WTC11 (cell line): ENCODE data around the gene MAP1LC3A. TPM values are rescaled to one million over a fixed set of nuclear protein-coding genes. Genes with fewer than 3 reads are reported as not detected.

Experiments
- ATAC-seq: fragments of 200-7000 bp; cut with Tn5 transposase; 2 replicates; pipeline ENCODE4 v1.10.0; 2021; ENCODE audit warnings: mild to moderate bottlenecking, moderate library complexity
- CTCF ChIA-PET: fragments of 300-600 bp; sonication (Branson Sonifier 250); formaldehyde crosslinking; loops from one replicate; lab custom pipeline; 2021; ENCODE audit warnings: antibody characterized with exemption; lab: Charles Lee
- POLR2A ChIA-PET: fragments of 350-600 bp; sonication (Branson Sonifier 250); formaldehyde crosslinking; loops from one replicate; lab custom pipeline; 2021; ENCODE audit warnings: antibody characterized with exemption; lab: Charles Lee
- DNase-seq: peaks from one replicate; pipeline ENCODE4 v3.0.0; 2021; ENCODE audit warnings: low spot score
- H3K27ac Mint-ChIP-seq: 2 replicates; pipeline ENCODE4 v1.8.0; 2021; ENCODE audit warnings: mixed read lengths
- H3K27me3 Mint-ChIP-seq: 2 replicates; pipeline ENCODE4 v1.8.0; 2021; ENCODE audit warnings: low read depth, mild to moderate bottlenecking, moderate library complexity, mixed read lengths
- H3K36me3 Mint-ChIP-seq: 2 replicates; pipeline ENCODE4 v1.8.0; 2021; ENCODE audit warnings: mixed read lengths
- H3K4me1 Mint-ChIP-seq: 2 replicates; pipeline ENCODE4 v1.8.0; 2022; ENCODE audit warnings: mixed read lengths
- H3K4me3 Mint-ChIP-seq: 2 replicates; pipeline ENCODE4 v1.8.0; 2021; ENCODE audit warnings: mild to moderate bottlenecking, moderate library complexity, mixed read lengths
- H3K9me3 Mint-ChIP-seq: 2 replicates; pipeline ENCODE4 v1.8.0; 2021; ENCODE audit warnings: mixed read lengths
- CBFB ChIP-seq: sonication (generic); formaldehyde crosslinking; IDR thresholded peaks from 2 replicates; pipeline ENCODE4 v1.8.1; 2022; ENCODE audit warnings: mild to moderate bottlenecking, low read depth, missing genetic modification reagents
- EMX1 ChIP-seq: fragments of 250-450 bp; sonication (Bioruptor Pico); IDR thresholded peaks from 2 replicates; pipeline ENCODE4 v1.8.0; 2021; ENCODE audit warnings: mild to moderate bottlenecking
- ETV6 ChIP-seq: sonication (generic); formaldehyde crosslinking; IDR thresholded peaks from 2 replicates; pipeline ENCODE4 v1.8.1; 2022; ENCODE audit warnings: mild to moderate bottlenecking, missing genetic modification reagents
- FOXK1 ChIP-seq: sonication (generic); formaldehyde crosslinking; IDR thresholded peaks from 2 replicates; pipeline ENCODE4 v1.8.0; 2022; ENCODE audit warnings: mild to moderate bottlenecking, moderate library complexity, missing genetic modification reagents
- FOXP1 ChIP-seq: sonication (generic); formaldehyde crosslinking; IDR thresholded peaks from 2 replicates; pipeline ENCODE4 v1.8.0; 2022; ENCODE audit warnings: missing genetic modification reagents, mild to moderate bottlenecking, moderate library complexity, borderline replicate concordance
- GABPB1 ChIP-seq: sonication (generic); formaldehyde crosslinking; IDR thresholded peaks from 2 replicates; pipeline ENCODE4 v1.8.1; 2023; ENCODE audit warnings: mild to moderate bottlenecking, missing genetic modification reagents
- GTF2I ChIP-seq: fragments of 250-450 bp; sonication (Bioruptor Pico); conservative IDR thresholded peaks from 2 replicates; pipeline ENCODE4 v1.4.0; 2021; ENCODE audit warnings: mild to moderate bottlenecking
- HMGA2 ChIP-seq: fragments of 250-450 bp; sonication (Bioruptor Pico); IDR thresholded peaks from 2 replicates; pipeline ENCODE4 v1.4.0; 2021; ENCODE audit warnings: mild to moderate bottlenecking, moderate library complexity
- MXD4 ChIP-seq: fragments of 250-450 bp; sonication (Bioruptor Pico); IDR thresholded peaks from 2 replicates; pipeline ENCODE4 v1.8.0; 2021; ENCODE audit warnings: mild to moderate bottlenecking, moderate library complexity, borderline replicate concordance
- MYBL2 ChIP-seq: sonication (generic); formaldehyde crosslinking; IDR thresholded peaks from 2 replicates; pipeline ENCODE4 v1.8.1; 2023; ENCODE audit warnings: mild to moderate bottlenecking, moderate library complexity, missing genetic modification reagents
- NFE2L1 ChIP-seq: sonication (generic); formaldehyde crosslinking; IDR thresholded peaks from 2 replicates; pipeline ENCODE4 v1.8.1; 2023; ENCODE audit warnings: missing genetic modification reagents
- NR1H2 ChIP-seq: sonication (generic); formaldehyde crosslinking; IDR thresholded peaks from 2 replicates; pipeline ENCODE4 v1.9.0; 2021; ENCODE audit warnings: mild to moderate bottlenecking, moderate library complexity, missing genetic modification reagents
- TEAD1 ChIP-seq: sonication (generic); formaldehyde crosslinking; IDR thresholded peaks from 2 replicates; pipeline ENCODE4 v1.8.0; 2022; ENCODE audit warnings: mild to moderate bottlenecking, missing genetic modification reagents
- TP53 ChIP-seq: sonication (generic); formaldehyde crosslinking; IDR thresholded peaks from 2 replicates; pipeline ENCODE4 v1.8.1; 2023; ENCODE audit warnings: mild to moderate bottlenecking, missing genetic modification reagents
- ZNF138 ChIP-seq: sonication (generic); formaldehyde crosslinking; conservative IDR thresholded peaks from 2 replicates; pipeline ENCODE4 v1.8.1; 2022; ENCODE audit warnings: mild to moderate bottlenecking, moderate library complexity, missing genetic modification reagents
- ZNF671 ChIP-seq: fragments of 250-450 bp; sonication (Bioruptor Pico); IDR thresholded peaks from 2 replicates; pipeline ENCODE4 v1.8.0; 2021; ENCODE audit warnings: mild to moderate bottlenecking
- total RNA-seq: library from RNA; stranded (reverse); gene quantifications from 3 replicates; pipeline ENCODE4 v1.2.3, GENCODE V29; 2021
- TF ChIP-seq, protein P1 (sequence below): fragments of 250-450 bp; sonication (Bioruptor Pico); IDR thresholded peaks from 2 replicates; pipeline ENCODE4 v1.9.0; 2021; ENCODE audit warnings: moderate library complexity, mild to moderate bottlenecking, inconsistent platforms, borderline replicate concordance
- TF ChIP-seq, protein P2 (sequence below): sonication (generic); formaldehyde crosslinking; IDR thresholded peaks from 2 replicates; pipeline ENCODE4 v1.8.1; 2023; ENCODE audit warnings: mild to moderate bottlenecking, missing genetic modification reagents, moderate library complexity
- TF ChIP-seq, protein P3 (sequence below): sonication (generic); formaldehyde crosslinking; IDR thresholded peaks from 2 replicates; pipeline ENCODE4 v1.8.1; 2022; ENCODE audit warnings: mild to moderate bottlenecking, moderate library complexity, missing genetic modification reagents
- TF ChIP-seq, protein P4 (sequence below): fragments of 250-450 bp; sonication (Bioruptor Pico); IDR thresholded peaks from 2 replicates; pipeline ENCODE4 v1.9.0; 2021; ENCODE audit warnings: mild to moderate bottlenecking
- TF ChIP-seq, protein P5 (sequence below): fragments of 250-450 bp; sonication (Bioruptor Pico); IDR thresholded peaks from 2 replicates; pipeline ENCODE4 v1.9.0; 2021; ENCODE audit warnings: mild to moderate bottlenecking, borderline replicate concordance
- TF ChIP-seq, protein P6 (sequence below): sonication (generic); formaldehyde crosslinking; IDR thresholded peaks from 2 replicates; pipeline ENCODE4 v1.8.0; 2022; ENCODE audit warnings: mild to moderate bottlenecking, missing genetic modification reagents
- TF ChIP-seq, protein P7 (sequence below): sonication (generic); formaldehyde crosslinking; IDR thresholded peaks from 2 replicates; pipeline ENCODE4 v1.8.1; 2023; ENCODE audit warnings: mild to moderate bottlenecking, missing genetic modification reagents

The MAP1LC3A gene
- total RNA-seq, 1 experiment from 2014 or later: 7.5 TPM

DNA sequence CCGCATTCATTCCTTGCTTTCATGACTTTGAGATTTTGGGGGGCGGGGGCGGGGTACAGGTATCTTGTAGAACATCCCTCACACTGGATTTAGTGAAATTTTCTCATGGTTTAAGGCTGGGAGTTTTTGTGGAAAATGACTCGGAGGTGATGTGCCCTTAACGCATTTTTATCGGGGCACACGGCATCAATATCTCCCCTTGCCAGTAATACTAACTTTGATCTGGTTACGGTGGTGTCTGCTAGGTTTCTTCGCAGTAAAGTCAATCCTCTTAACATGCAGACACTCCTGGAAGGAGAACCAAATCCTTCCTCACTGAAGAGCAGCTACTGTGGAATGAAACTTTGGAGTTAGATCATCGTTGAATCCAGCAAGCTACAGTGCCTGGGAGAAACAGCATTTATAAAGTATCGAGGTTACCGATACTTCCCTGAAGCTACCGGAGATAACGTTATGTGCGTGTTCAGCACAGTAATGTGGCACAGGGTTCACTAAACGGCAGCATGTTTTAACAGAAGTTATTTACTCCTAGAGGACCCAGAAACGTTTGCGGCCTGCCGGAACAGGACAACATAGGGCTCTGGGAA lies 43.5 kb upstream of the MAP1LC3A start:
- peak overlapping the region; percentile 98 for H3K27ac Mint-ChIP-seq
- TF ChIP-seq GABPB1 (CRISPR knock-in tag): peak; percentile 4; the same call in 1 of the 2 replicates
- TF ChIP-seq, protein P1, sequence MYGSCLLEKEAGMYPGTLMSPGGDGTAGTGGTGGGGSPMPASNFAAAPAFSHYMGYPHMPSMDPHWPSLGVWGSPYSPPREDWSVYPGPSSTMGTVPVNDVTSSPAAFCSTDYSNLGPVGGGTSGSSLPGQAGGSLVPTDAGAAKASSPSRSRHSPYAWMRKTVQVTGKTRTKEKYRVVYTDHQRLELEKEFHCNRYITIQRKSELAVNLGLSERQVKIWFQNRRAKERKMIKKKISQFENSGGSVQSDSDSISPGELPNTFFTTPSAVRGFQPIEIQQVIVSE (CRISPR knock-in tag): no peak
- H3K9me3 Mint-ChIP-seq: no peaks in the 10 kb centered on the region
- ATAC-seq (no peak), DNase-seq (no peak)
- H3K27me3 Mint-ChIP-seq: no peaks in the 10 kb centered on the region
- CTCF ChIA-PET: interaction anchor here (1.0 to 4.2 kb wide), 6 partner anchors 22 to 324 kb away, joined by 3 to 60 read pairs (median 6); partner anchors contain the start of gene ITCH
- peak overlapping the region; percentile 97 for H3K4me3 Mint-ChIP-seq
- H3K36me3 Mint-ChIP-seq: no peaks in the 10 kb centered on the region
- POLR2A ChIA-PET: interaction anchor here (1.0 to 1.4 kb wide), 4 partner anchors 9 to 152 kb away, joined by 3 to 12 read pairs (median 4); partner anchors contain the start of gene ITCH
- peaks cover 20% of the 10 kb centered on the region for H3K4me1 Mint-ChIP-seq

DNA sequence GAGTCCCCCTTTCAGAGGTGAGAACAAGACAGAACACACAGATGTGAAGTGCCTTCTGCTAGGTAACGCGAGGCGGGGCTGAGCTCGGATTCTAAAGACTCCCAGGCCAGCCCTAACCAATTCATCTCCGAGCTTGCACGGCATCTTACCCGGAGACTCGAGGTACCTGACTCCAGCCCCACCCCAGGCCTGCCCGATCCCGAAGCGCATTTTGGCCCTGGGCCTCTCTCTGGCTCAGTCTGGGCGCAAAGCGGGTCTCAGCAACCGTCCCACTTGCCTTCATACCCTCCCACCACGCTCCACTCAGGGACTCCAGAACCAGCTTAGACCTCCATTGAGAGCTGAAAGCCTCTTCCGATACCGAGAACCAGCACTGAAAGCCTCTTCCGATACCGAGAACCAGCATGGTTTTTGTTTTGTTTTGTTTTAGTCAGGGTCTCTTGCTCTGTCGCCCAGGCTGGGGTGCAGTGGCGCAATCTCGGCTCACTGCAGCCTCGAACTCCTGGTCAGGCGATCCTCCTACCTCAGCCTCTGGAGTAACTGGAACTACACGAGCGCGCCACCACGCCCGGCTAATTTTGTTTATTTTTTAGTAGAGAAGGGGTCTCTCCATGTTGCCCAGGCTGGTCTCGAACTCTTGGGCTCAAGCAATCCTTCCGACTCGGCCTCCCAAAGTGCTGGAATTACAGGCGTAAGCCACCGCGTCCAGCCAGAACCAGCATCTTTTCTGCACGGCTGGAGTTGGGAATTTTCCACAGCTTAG lies 42.9 kb upstream of the MAP1LC3A start:
- peak overlapping the region; percentile 97 for H3K4me3 Mint-ChIP-seq
- peak overlapping the region; percentile 98 for H3K27ac Mint-ChIP-seq
- ChIA-PET POLR2A (interaction anchor here (0.7 to 1.4 kb wide), 7 partner anchors 10 to 213 kb away, joined by 3 to 12 read pairs (median 4); partner anchors contain the start of genes AHCY and ITCH), CTCF (interaction anchor here (0.6 to 4.2 kb wide), 10 partner anchors 9 to 325 kb away, joined by 3 to 60 read pairs (median 6); partner anchors contain the start of gene ITCH)
- no peaks in the 10 kb centered on the region for H3K36me3 Mint-ChIP-seq
- no peaks in the 10 kb centered on the region for H3K27me3 Mint-ChIP-seq
- H3K9me3 Mint-ChIP-seq: no peaks in the 10 kb centered on the region
- H3K4me1 Mint-ChIP-seq: peaks cover 20% of the 10 kb centered on the region
- DNase-seq (peak; percentile 85), ATAC-seq (peak; percentile 78)
- TF ChIP-seq MYBL2 (CRISPR knock-in tag): 0 out of 2 replicates have a peak, but pooled peaks have one; percentile 36
- 0 out of 2 replicates have a peak, but pooled peaks have one; percentile 8 for TF ChIP-seq FOXK1 (CRISPR knock-in tag)
- TF ChIP-seq, protein P2, sequence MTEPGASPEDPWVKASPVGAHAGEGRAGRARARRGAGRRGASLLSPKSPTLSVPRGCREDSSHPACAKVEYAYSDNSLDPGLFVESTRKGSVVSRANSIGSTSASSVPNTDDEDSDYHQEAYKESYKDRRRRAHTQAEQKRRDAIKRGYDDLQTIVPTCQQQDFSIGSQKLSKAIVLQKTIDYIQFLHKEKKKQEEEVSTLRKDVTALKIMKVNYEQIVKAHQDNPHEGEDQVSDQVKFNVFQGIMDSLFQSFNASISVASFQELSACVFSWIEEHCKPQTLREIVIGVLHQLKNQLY (CRISPR knock-in tag): no peak
- TF ChIP-seq, protein P3, sequence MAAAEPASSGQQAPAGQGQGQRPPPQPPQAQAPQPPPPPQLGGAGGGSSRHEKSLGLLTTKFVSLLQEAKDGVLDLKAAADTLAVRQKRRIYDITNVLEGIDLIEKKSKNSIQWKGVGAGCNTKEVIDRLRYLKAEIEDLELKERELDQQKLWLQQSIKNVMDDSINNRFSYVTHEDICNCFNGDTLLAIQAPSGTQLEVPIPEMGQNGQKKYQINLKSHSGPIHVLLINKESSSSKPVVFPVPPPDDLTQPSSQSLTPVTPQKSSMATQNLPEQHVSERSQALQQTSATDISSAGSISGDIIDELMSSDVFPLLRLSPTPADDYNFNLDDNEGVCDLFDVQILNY (CRISPR knock-in tag): no peak
- no peak for TF ChIP-seq ZNF671
- TF ChIP-seq MXD4 (CRISPR knock-in tag): no peak
- no peak for TF ChIP-seq NR1H2 (CRISPR knock-in tag)
- TF ChIP-seq TEAD1 (CRISPR knock-in tag): 0 out of 2 replicates have a peak, but pooled peaks have one; percentile 40
- TF ChIP-seq HMGA2 (CRISPR knock-in tag): no peak
- TF ChIP-seq CBFB (CRISPR knock-in tag): no peak
- TF ChIP-seq EMX1 (CRISPR knock-in tag): no peak
- TF ChIP-seq, protein P4, sequence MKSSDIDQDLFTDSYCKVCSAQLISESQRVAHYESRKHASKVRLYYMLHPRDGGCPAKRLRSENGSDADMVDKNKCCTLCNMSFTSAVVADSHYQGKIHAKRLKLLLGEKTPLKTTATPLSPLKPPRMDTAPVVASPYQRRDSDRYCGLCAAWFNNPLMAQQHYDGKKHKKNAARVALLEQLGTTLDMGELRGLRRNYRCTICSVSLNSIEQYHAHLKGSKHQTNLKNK: no peak
- TF ChIP-seq, protein P5, sequence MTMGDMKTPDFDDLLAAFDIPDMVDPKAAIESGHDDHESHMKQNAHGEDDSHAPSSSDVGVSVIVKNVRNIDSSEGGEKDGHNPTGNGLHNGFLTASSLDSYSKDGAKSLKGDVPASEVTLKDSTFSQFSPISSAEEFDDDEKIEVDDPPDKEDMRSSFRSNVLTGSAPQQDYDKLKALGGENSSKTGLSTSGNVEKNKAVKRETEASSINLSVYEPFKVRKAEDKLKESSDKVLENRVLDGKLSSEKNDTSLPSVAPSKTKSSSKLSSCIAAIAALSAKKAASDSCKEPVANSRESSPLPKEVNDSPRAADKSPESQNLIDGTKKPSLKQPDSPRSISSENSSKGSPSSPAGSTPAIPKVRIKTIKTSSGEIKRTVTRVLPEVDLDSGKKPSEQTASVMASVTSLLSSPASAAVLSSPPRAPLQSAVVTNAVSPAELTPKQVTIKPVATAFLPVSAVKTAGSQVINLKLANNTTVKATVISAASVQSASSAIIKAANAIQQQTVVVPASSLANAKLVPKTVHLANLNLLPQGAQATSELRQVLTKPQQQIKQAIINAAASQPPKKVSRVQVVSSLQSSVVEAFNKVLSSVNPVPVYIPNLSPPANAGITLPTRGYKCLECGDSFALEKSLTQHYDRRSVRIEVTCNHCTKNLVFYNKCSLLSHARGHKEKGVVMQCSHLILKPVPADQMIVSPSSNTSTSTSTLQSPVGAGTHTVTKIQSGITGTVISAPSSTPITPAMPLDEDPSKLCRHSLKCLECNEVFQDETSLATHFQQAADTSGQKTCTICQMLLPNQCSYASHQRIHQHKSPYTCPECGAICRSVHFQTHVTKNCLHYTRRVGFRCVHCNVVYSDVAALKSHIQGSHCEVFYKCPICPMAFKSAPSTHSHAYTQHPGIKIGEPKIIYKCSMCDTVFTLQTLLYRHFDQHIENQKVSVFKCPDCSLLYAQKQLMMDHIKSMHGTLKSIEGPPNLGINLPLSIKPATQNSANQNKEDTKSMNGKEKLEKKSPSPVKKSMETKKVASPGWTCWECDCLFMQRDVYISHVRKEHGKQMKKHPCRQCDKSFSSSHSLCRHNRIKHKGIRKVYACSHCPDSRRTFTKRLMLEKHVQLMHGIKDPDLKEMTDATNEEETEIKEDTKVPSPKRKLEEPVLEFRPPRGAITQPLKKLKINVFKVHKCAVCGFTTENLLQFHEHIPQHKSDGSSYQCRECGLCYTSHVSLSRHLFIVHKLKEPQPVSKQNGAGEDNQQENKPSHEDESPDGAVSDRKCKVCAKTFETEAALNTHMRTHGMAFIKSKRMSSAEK (CRISPR knock-in tag): no peak
- TF ChIP-seq NFE2L1 (CRISPR knock-in tag): peak; percentile 31; the same call in 1 of the 2 replicates
- TF ChIP-seq GTF2I: peak; percentile 75; the same call in 1 of the 2 replicates
- 0 out of 2 replicates have a peak, but pooled peaks have one; percentile 69 for TF ChIP-seq ETV6 (CRISPR knock-in tag)
- TF ChIP-seq TP53: no peak
- peak; percentile 48; the same call in 1 of the 2 replicates for TF ChIP-seq FOXP1 (CRISPR knock-in tag)
- TF ChIP-seq ZNF138 (CRISPR knock-in tag): no peak
- TF ChIP-seq, protein P6, sequence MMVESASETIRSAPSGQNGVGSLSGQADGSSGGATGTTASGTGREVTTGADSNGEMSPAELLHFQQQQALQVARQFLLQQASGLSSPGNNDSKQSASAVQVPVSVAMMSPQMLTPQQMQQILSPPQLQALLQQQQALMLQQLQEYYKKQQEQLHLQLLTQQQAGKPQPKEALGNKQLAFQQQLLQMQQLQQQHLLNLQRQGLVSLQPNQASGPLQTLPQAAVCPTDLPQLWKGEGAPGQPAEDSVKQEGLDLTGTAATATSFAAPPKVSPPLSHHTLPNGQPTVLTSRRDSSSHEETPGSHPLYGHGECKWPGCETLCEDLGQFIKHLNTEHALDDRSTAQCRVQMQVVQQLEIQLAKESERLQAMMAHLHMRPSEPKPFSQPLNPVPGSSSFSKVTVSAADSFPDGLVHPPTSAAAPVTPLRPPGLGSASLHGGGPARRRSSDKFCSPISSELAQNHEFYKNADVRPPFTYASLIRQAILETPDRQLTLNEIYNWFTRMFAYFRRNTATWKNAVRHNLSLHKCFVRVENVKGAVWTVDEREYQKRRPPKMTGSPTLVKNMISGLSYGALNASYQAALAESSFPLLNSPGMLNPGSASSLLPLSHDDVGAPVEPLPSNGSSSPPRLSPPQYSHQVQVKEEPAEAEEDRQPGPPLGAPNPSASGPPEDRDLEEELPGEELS (CRISPR knock-in tag): no peak; the same call in 1 of the 2 replicates
- TF ChIP-seq, protein P7, sequence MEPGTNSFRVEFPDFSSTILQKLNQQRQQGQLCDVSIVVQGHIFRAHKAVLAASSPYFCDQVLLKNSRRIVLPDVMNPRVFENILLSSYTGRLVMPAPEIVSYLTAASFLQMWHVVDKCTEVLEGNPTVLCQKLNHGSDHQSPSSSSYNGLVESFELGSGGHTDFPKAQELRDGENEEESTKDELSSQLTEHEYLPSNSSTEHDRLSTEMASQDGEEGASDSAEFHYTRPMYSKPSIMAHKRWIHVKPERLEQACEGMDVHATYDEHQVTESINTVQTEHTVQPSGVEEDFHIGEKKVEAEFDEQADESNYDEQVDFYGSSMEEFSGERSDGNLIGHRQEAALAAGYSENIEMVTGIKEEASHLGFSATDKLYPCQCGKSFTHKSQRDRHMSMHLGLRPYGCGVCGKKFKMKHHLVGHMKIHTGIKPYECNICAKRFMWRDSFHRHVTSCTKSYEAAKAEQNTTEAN (CRISPR knock-in tag): no peak
